ENCODE data around the gene TUBGCP4. TPM values are rescaled to one million over a fixed set of nuclear protein-coding genes. Genes with fewer than 3 reads are reported as not detected.

Gene TUBGCP4
- total RNA-seq, 4 donors from 2014 or later, result 12.3 to 19.4 (median 15.3) TPM

- no peak overlapping the region for H3K4me3 ChIP-seq (ENCODE audit: low read depth, poor library complexity, severe bottlenecking)
- WGBS, 2 donors, result 82 to 92% methylated on average over 2 of the region's 2 CpGs
- no peak for TF ChIP-seq POLR2A (IDR thresholded peaks at IDR 0.05)
- TF ChIP-seq CTCF (IDR thresholded peaks at IDR 0.05), result no peak
- DNase-seq (ENCODE audit: low spot score in 2 of 2), result no peak
- intact Hi-C loops (cut with DNase I; ENCODE audit: low total_unique reads), result no loop called here
These were observed 35.9 kb downstream of the TUBGCP4 start for GRCh38 chr15:43406808-43407207.

DNA sequence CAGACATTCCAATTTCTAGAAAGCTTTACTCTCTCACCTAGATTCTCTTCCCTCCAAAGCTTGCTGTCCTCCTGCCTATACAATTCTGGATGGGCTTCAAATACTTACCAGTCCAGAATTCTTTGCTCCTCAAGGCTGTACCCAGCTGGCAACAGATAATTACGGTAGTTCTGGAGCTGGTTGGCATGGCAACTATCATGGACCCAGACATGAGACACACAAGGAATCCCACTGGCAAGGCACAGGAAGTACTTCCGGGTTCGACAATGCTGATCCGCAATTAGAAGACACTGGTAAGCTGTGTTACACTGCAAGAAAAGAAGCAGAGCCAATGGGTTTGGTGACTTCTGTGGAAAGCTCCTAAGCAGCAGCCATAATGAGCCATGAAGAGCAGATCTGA, 37.9 kb downstream of the TUBGCP4 start:
- DNase-seq (ENCODE audit: low spot score in 2 of 2), result no peak
- TF ChIP-seq CTCF (IDR thresholded peaks at IDR 0.05) (no peak), POLR2A (IDR thresholded peaks at IDR 0.05) (no peak)
- WGBS, 2 donors, result 87 to 93% methylated on average over 4 of the region's 4 CpGs
- no peak overlapping the region for H3K4me3 ChIP-seq (ENCODE audit: low read depth, poor library complexity, severe bottlenecking)
- intact Hi-C loops (cut with DNase I; ENCODE audit: low total_unique reads), result no loop called here

DNA sequence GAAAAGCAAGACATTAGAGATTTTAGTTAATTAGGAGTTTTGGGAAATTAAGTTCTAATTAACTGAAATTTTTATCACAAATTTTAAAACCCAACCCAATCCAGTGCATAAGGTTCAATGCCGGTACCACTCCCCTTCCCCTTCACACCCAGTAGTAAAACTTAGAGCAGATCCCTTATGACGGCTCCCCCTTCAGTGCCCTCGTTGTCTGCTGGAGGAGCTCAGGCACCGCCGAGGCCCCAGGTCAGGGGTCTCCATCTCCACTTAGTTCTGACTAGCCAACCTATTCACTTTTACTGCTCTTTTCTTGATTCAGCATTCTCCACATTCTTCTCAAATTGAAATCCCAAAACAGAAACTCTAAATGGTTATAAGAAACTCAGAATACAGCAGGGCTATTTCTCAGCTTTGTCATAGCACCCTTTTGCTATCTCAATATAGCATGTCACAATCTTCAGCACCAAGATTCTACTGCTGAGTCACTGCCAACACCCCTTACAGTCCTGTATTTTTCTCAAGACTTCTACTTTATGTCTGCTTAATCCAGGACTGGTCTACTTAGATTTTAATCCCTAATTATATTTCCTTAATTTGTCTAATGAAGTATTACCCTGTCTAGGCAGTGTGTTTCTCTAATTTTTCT, 39.8 kb downstream of the TUBGCP4 start:
- no peak for DNase-seq (ENCODE audit: low spot score in 2 of 2)
- TF ChIP-seq POLR2A (IDR thresholded peaks at IDR 0.05) (no peak), CTCF (IDR thresholded peaks at IDR 0.05) (no peak)
- H3K4me3 ChIP-seq (ENCODE audit: low read depth, poor library complexity, severe bottlenecking), result no peak overlapping the region
- WGBS, 2 donors, result 86 to 92% methylated on average over 5 of the region's 5 CpGs
- intact Hi-C loops (cut with DNase I; ENCODE audit: low total_unique reads), result no loop called here

DNA sequence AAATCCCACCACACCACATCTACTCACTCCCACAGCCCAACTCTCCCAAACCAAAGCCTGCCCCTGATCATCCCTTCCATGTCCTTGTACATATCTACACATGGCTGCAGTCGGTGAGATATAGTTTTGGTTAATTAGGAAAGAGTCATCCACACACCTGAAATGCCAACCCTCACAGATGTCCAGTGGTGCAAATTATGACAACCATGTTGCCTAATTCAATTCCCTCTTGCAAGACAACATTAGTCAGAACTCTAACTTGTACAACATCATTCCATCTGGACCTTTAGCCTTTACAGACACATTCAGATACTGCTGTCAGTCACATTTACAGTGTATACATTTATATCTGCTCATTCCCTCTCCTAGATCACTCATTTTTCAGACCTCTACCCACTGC, 41.2 kb downstream of the TUBGCP4 start:
- intact Hi-C loops (cut with DNase I; ENCODE audit: low total_unique reads), result no loop called here

DNA sequence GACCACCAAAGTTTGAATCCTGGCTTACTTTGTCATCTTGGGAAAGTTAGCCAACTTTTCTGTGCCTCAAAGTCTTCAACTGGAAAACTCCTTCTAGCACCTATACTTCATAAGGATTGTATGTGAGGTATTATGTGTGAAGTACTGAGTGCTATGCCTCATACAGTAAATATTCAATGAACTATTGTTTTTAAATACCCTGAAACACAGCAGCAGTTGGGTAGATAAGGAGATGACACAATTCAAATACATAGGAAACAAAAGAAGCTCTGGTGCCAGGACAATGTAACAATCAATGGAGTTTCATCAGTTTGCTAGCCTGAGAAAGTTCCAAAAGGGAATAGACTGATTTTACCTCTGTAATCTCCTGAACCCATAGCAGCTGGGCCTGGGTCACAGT, 43.3 kb downstream of the TUBGCP4 start:
- TF ChIP-seq CTCF (IDR thresholded peaks at IDR 0.05), result no peak
- TF ChIP-seq POLR2A (IDR thresholded peaks at IDR 0.05), result no peak
- no peak for DNase-seq (ENCODE audit: low spot score in 2 of 2)

More for the DNA sequence above, 41.2 kb downstream of the TUBGCP4 start:
- no peak overlapping the region for H3K4me3 ChIP-seq (ENCODE audit: low read depth, poor library complexity, severe bottlenecking)
- TF ChIP-seq POLR2A (IDR thresholded peaks at IDR 0.05), result no peak
- no peak for TF ChIP-seq CTCF (IDR thresholded peaks at IDR 0.05)
- WGBS, 2 donors, result 90 to 96% methylated on average over 1 of the region's 1 CpG
- DNase-seq (ENCODE audit: low spot score in 2 of 2), result no peak

DNA sequence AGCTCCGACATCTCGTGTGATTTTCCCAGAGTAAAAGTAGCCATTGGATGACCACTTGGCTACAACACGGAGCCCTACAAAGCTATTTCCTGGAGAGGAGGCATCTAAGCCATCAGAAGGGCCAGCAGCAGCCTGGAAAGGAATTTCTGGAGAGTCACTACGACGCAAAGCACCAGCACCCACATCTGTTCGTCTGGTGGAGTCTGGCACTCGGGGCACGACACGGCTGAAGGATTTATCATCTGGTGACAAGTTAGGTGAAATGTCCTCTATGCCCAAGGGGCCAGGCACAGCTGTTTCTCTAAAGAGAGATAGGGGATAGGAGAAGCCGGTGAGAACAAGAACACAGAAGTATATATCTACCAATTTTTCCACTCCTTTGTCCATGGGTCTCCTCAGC, 49.5 kb downstream of the TUBGCP4 start:
- 79 to 81% methylated on average over 10 of the region's 10 CpGs for WGBS, 2 donors
- TF ChIP-seq CTCF (IDR thresholded peaks at IDR 0.05) (no peak), POLR2A (IDR thresholded peaks at IDR 0.05) (no peak)
- no peak overlapping the region for H3K4me3 ChIP-seq (ENCODE audit: low read depth, poor library complexity, severe bottlenecking)
- DNase-seq (ENCODE audit: low spot score in 2 of 2), result no peak
- intact Hi-C loops (cut with DNase I; ENCODE audit: low total_unique reads), result no loop called here

More for the DNA sequence above, 43.3 kb downstream of the TUBGCP4 start:
- no peak overlapping the region for H3K4me3 ChIP-seq (ENCODE audit: low read depth, poor library complexity, severe bottlenecking)
- intact Hi-C loops (cut with DNase I; ENCODE audit: low total_unique reads), result no loop called here

Data from lower leg skin (tissue), 4 donors.